ENCODE measurements around the gene CDH3. TPM values are rescaled to one million over a fixed set of nuclear protein-coding genes. Genes with fewer than 3 reads are reported as not detected.

The CDH3 gene
- total RNA-seq, 4 donors from 2014 or later = 0.19 to 0.83 (median 0.75) TPM; not detected in 1

DNA sequence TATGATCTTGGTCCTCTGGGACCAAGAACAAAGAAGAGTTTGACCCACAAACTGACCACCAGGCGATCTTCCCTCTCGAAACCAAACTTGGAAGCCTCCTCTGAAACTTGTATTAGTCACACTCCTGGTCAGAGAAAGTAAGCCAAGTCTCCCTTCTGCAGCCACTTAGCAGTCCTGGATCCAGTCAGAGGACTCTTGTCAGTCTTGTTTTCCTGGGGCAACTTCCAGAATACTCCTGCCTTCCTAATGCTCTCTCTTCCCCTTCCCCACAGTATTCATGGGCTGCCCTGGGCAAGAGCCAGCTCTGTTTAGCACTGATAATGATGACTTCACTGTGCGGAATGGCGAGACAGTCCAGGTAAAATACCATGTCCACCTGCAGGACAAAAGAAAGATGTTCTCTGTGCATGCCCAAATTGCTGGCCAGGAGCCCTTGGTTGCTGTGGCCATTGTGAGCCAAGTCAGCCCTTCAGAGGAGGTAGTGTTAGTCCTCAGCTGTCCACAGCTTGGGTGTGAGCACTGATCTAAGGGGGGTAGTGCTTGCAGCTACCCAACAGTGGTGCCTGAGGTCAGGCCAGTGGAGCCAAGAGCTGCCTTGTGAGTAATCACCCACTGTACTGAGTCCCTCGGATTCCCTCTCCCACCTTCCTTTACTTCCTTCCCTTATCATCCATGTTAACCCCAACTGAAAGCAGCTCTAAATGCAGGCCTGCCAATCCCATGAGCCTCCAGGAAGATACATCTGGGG is 31.2 kb downstream of the CDH3 start:
- intact Hi-C loops (cut with DNase I) = no loop called here
- Histone ChIP-seq H3K27me3 (no peaks in the 10 kb centered on the region), H3K9me3 (no peaks in the 10 kb centered on the region), H3K4me1 (no peaks in the 10 kb centered on the region), H3K27ac (replicated peaks in 1 of 4) (no peak overlapping the region), H3K36me3 (no peaks in the 10 kb centered on the region), H3K4me3 (no peak overlapping the region)
- TF ChIP-seq EP300 (IDR thresholded peaks at IDR 0.05) = no peak
- TF ChIP-seq POLR2AphosphoS5 (IDR thresholded peaks at IDR 0.05) = no peak
- TF ChIP-seq POLR2A (IDR thresholded peaks at IDR 0.05; ENCODE audit: low read depth) = no peak
- TF ChIP-seq, protein P1, sequence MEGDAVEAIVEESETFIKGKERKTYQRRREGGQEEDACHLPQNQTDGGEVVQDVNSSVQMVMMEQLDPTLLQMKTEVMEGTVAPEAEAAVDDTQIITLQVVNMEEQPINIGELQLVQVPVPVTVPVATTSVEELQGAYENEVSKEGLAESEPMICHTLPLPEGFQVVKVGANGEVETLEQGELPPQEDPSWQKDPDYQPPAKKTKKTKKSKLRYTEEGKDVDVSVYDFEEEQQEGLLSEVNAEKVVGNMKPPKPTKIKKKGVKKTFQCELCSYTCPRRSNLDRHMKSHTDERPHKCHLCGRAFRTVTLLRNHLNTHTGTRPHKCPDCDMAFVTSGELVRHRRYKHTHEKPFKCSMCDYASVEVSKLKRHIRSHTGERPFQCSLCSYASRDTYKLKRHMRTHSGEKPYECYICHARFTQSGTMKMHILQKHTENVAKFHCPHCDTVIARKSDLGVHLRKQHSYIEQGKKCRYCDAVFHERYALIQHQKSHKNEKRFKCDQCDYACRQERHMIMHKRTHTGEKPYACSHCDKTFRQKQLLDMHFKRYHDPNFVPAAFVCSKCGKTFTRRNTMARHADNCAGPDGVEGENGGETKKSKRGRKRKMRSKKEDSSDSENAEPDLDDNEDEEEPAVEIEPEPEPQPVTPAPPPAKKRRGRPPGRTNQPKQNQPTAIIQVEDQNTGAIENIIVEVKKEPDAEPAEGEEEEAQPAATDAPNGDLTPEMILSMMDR (IDR thresholded peaks at IDR 0.05) = no peak
- DNase-seq (ENCODE audit: extremely low spot score) = no peak
- 79% methylated on average over 5 of the region's 5 CpGs for WGBS

DNA sequence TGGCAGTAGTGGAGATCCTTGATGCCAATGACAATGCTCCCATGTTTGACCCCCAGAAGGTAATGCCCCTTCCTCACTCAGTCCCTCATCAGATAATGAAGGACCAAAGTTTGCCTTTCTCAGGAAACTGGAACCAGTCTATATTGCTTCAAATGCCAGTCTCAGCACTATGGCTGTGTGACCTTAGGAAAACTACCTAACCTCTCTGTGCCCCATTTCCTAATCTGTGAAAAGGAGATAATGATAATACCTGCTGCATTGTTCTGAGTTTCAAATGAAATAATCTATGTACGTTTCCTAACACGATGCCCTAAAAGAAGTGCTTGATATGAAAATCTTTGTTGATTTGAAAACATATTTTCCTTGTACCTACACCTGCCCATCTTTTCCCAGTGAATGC is 35.9 kb downstream of the CDH3 start:
- TF ChIP-seq, protein P1 (IDR thresholded peaks at IDR 0.05) = no peak
- TF ChIP-seq POLR2AphosphoS5 (IDR thresholded peaks at IDR 0.05) (no peak), POLR2A (IDR thresholded peaks at IDR 0.05; ENCODE audit: low read depth) (no peak), EP300 (IDR thresholded peaks at IDR 0.05) (no peak)
- Histone ChIP-seq H3K36me3 (no peaks in the 10 kb centered on the region), H3K4me1 (no peaks in the 10 kb centered on the region), H3K27me3 (no peaks in the 10 kb centered on the region), H3K27ac (replicated peaks in 1 of 4) (no peak overlapping the region), H3K4me3 (no peak overlapping the region), H3K9me3 (no peaks in the 10 kb centered on the region)
- WGBS = 68% methylated on average over 2 of the region's 2 CpGs
- intact Hi-C loops (cut with DNase I) = no loop called here
- DNase-seq (ENCODE audit: extremely low spot score) = no peak

DNA sequence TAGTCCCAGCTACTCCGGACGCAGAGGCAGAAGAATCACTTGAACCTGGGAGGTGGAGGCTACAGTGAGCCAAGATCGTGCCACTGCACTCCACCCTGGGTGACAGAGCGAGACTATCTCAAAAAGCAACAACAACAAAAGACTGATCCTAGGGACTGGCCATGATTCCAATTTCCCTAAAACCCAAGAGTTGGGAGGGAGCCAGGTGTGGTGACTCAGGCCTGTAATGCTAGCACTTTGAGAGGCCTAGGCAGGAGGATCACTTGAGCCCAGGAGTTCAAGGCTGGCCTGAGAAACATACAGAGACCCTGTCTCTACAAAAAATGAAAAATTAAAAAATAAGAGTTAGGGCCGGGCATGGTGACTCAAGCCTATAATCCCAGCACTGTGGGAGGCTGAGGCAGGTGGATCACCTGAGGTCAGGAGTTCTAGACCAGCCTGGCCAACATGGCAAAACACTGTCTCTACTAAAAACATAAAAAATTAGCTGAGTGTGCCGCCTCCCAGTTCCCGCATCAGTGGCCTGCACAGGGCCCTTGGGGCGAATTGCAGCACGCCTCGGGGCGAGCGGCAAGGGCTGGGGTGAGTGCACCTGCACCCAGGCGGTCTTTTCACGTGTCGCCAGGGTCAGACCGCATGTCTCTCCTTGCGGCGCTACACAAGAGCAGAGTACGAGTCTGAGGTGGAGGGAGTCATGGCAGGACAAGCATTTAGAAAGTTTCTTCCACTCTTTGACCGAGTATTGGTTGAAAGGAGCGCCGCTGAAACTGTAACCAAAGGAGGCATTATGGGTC is 40.8 kb downstream of the CDH3 start:
- TF ChIP-seq EP300 (IDR thresholded peaks at IDR 0.05) = no peak
- TF ChIP-seq, protein P1 (IDR thresholded peaks at IDR 0.05) = no peak
- TF ChIP-seq POLR2AphosphoS5 (IDR thresholded peaks at IDR 0.05) = no peak
- no peak for TF ChIP-seq POLR2A (IDR thresholded peaks at IDR 0.05; ENCODE audit: low read depth)
- H3K4me1 ChIP-seq = no peaks in the 10 kb centered on the region
- DNase-seq (ENCODE audit: extremely low spot score) = no peak
- H3K36me3 ChIP-seq = no peaks in the 10 kb centered on the region
- no peak overlapping the region for H3K27ac ChIP-seq (replicated peaks in 1 of 4)
- intact Hi-C loops (cut with DNase I) = no loop called here
- no peaks in the 10 kb centered on the region for H3K9me3 ChIP-seq
- 93% methylated on average over 22 of the region's 22 CpGs for WGBS
- no peak overlapping the region for H3K4me3 ChIP-seq
- H3K27me3 ChIP-seq = no peaks in the 10 kb centered on the region

DNA sequence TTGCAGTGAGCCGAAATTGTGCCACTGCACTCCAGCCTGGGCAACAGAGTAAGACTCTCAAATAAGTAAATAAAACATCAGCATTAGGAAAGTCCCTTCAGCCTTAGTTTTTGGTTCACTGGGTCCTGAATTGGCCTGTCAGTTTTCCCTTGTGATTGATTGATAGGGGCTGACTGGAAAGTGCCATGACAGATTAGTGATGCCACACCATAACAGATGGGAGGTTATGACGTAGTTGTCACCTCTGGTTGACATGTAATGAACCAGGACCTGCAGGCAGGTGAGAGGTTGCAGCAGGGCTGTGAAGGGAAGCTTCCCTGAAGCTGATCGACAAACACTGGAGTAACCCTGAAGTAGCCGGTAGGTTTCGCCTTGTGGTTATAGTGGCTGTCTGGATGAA is 41.8 kb downstream of the CDH3 start:
- H3K4me1 ChIP-seq = no peaks in the 10 kb centered on the region
- 89% methylated on average over 5 of the region's 5 CpGs for WGBS
- DNase-seq (ENCODE audit: extremely low spot score) = no peak
- TF ChIP-seq EP300 (IDR thresholded peaks at IDR 0.05) = no peak
- TF ChIP-seq, protein P1 (IDR thresholded peaks at IDR 0.05) = no peak
- H3K9me3 ChIP-seq = no peaks in the 10 kb centered on the region
- intact Hi-C loops (cut with DNase I) = no loop called here
- no peak overlapping the region for H3K27ac ChIP-seq (replicated peaks in 1 of 4)
- H3K4me3 ChIP-seq = no peak overlapping the region
- H3K36me3 ChIP-seq = no peaks in the 10 kb centered on the region
- no peaks in the 10 kb centered on the region for H3K27me3 ChIP-seq

Measured in esophagus muscularis mucosa (tissue), 4 donors.